WTC11 (cell line): ENCODE data around the gene ZBTB34. TPM values are rescaled to one million over a fixed set of nuclear protein-coding genes. Genes with fewer than 3 reads are reported as not detected.

Experiments used
- ATAC-seq: fragments of 200-7000 bp; cut with Tn5 transposase; 2 replicates; pipeline ENCODE4 v1.10.0; 2021; ENCODE audit warnings: mild to moderate bottlenecking, moderate library complexity
- CTCF ChIA-PET: fragments of 300-600 bp; sonication (Branson Sonifier 250); formaldehyde crosslinking; loops from one replicate; lab custom pipeline; 2021; ENCODE audit warnings: antibody characterized with exemption; lab: Charles Lee
- POLR2A ChIA-PET: fragments of 350-600 bp; sonication (Branson Sonifier 250); formaldehyde crosslinking; loops from one replicate; lab custom pipeline; 2021; ENCODE audit warnings: antibody characterized with exemption; lab: Charles Lee
- DNase-seq: peaks from one replicate; pipeline ENCODE4 v3.0.0; 2021; ENCODE audit warnings: low spot score
- H3K27ac Mint-ChIP-seq: 2 replicates; pipeline ENCODE4 v1.8.0; 2021; ENCODE audit warnings: mixed read lengths
- H3K27me3 Mint-ChIP-seq: 2 replicates; pipeline ENCODE4 v1.8.0; 2021; ENCODE audit warnings: low read depth, mild to moderate bottlenecking, moderate library complexity, mixed read lengths
- H3K36me3 Mint-ChIP-seq: 2 replicates; pipeline ENCODE4 v1.8.0; 2021; ENCODE audit warnings: mixed read lengths
- H3K4me1 Mint-ChIP-seq: 2 replicates; pipeline ENCODE4 v1.8.0; 2022; ENCODE audit warnings: mixed read lengths
- H3K4me3 Mint-ChIP-seq: 2 replicates; pipeline ENCODE4 v1.8.0; 2021; ENCODE audit warnings: mild to moderate bottlenecking, moderate library complexity, mixed read lengths
- H3K9me3 Mint-ChIP-seq: 2 replicates; pipeline ENCODE4 v1.8.0; 2021; ENCODE audit warnings: mixed read lengths
- CDX4 ChIP-seq: fragments of 250-450 bp; sonication (Bioruptor Pico); IDR thresholded peaks from 2 replicates; pipeline ENCODE4 v1.9.0; 2021; ENCODE audit warnings: moderate library complexity, mild to moderate bottlenecking, inconsistent platforms, borderline replicate concordance
- ELF4 ChIP-seq: sonication (generic); formaldehyde crosslinking; IDR thresholded peaks from 2 replicates; pipeline ENCODE4 v1.8.1; 2022; ENCODE audit warnings: low read depth, mild to moderate bottlenecking, moderate library complexity, missing genetic modification reagents
- EMX1 ChIP-seq: fragments of 250-450 bp; sonication (Bioruptor Pico); IDR thresholded peaks from 2 replicates; pipeline ENCODE4 v1.8.0; 2021; ENCODE audit warnings: mild to moderate bottlenecking
- FOXP1 ChIP-seq: sonication (generic); formaldehyde crosslinking; IDR thresholded peaks from 2 replicates; pipeline ENCODE4 v1.8.0; 2022; ENCODE audit warnings: missing genetic modification reagents, mild to moderate bottlenecking, moderate library complexity, borderline replicate concordance
- GABPB1 ChIP-seq: sonication (generic); formaldehyde crosslinking; IDR thresholded peaks from 2 replicates; pipeline ENCODE4 v1.8.1; 2023; ENCODE audit warnings: mild to moderate bottlenecking, missing genetic modification reagents
- GRHL2 ChIP-seq: fragments of 250-450 bp; sonication (Bioruptor Pico); IDR thresholded peaks from 2 replicates; pipeline ENCODE4 v1.8.0; 2022; ENCODE audit warnings: mild to moderate bottlenecking, moderate library complexity; ENCODE audit not compliant: insufficient replicate concordance, severe bottlenecking
- JUN ChIP-seq: sonication (generic); formaldehyde crosslinking; IDR thresholded peaks from 2 replicates; pipeline ENCODE4 v1.8.0; 2023; ENCODE audit warnings: mild to moderate bottlenecking, missing genetic modification reagents
- NFE2L1 ChIP-seq: sonication (generic); formaldehyde crosslinking; IDR thresholded peaks from 2 replicates; pipeline ENCODE4 v1.8.1; 2023; ENCODE audit warnings: missing genetic modification reagents
- NFYB ChIP-seq: sonication (generic); formaldehyde crosslinking; conservative IDR thresholded peaks from 2 replicates; pipeline ENCODE4 v1.8.0; 2022; ENCODE audit warnings: low read depth, missing genetic modification reagents
- NR2C2 ChIP-seq: sonication (generic); formaldehyde crosslinking; IDR thresholded peaks from 2 replicates; pipeline ENCODE4 v1.8.0; 2022; ENCODE audit warnings: mild to moderate bottlenecking, missing genetic modification reagents
- RELA ChIP-seq: sonication (generic); formaldehyde crosslinking; IDR thresholded peaks from 2 replicates; pipeline ENCODE4 v1.8.1; 2022; ENCODE audit warnings: missing genetic modification reagents, mild to moderate bottlenecking, borderline replicate concordance
- SOX15 ChIP-seq: fragments of 250-450 bp; sonication (Bioruptor Pico); IDR thresholded peaks from 2 replicates; pipeline ENCODE4 v1.9.0; 2021; ENCODE audit warnings: mild to moderate bottlenecking
- TEAD4 ChIP-seq: sonication (generic); formaldehyde crosslinking; IDR thresholded peaks from 2 replicates; pipeline ENCODE4 v1.8.0; 2022; ENCODE audit warnings: mild to moderate bottlenecking, missing genetic modification reagents
- USF1 ChIP-seq: sonication (generic); formaldehyde crosslinking; IDR thresholded peaks from 2 replicates; pipeline ENCODE4 v1.8.0; 2022; ENCODE audit warnings: mild to moderate bottlenecking, missing genetic modification reagents
- total RNA-seq: library from RNA; stranded (reverse); gene quantifications from 3 replicates; pipeline ENCODE4 v1.2.3, GENCODE V29; 2021

The ZBTB34 gene
- total RNA-seq, 1 experiment from 2014 or later, result 18.4 TPM

GRCh38 chr9:126876531-126876930, 16.1 kb downstream of the ZBTB34 start:
- Mint-ChIP-seq H3K27ac (0 out of 2 replicates have a peak overlapping the region, but pooled peaks have one; percentile 13), H3K36me3 (peaks cover 20% of the 10 kb centered on the region), H3K4me3 (no peak overlapping the region), H3K27me3 (no peaks in the 10 kb centered on the region), H3K4me1 (peaks cover 9% of the 10 kb centered on the region), H3K9me3 (no peaks in the 10 kb centered on the region)
- TF ChIP-seq NFYB (CRISPR knock-in tag), result no peak
- POLR2A ChIA-PET, result no interaction called here
- ATAC-seq, result no peak
- no peak for DNase-seq
- CTCF ChIA-PET, result no interaction called here

- POLR2A ChIA-PET, result no interaction called here
- 0 out of 2 replicates have a peak overlapping the region, but pooled peaks have one; percentile 13 for H3K27ac Mint-ChIP-seq
- no peaks in the 10 kb centered on the region for H3K27me3 Mint-ChIP-seq
- peaks cover 20% of the 10 kb centered on the region for H3K36me3 Mint-ChIP-seq
- H3K4me1 Mint-ChIP-seq, result peaks cover 12% of the 10 kb centered on the region
- DNase-seq (no peak), ATAC-seq (no peak)
- no peaks in the 10 kb centered on the region for H3K9me3 Mint-ChIP-seq
- no peak overlapping the region for H3K4me3 Mint-ChIP-seq
- CTCF ChIA-PET, result no interaction called here
- no peak for TF ChIP-seq SOX15 (CRISPR knock-in tag)
- no peak for TF ChIP-seq NFE2L1 (CRISPR knock-in tag)
- no peak for TF ChIP-seq ELF4 (CRISPR knock-in tag)
- no peak for TF ChIP-seq GRHL2 (CRISPR knock-in tag)
These were observed 17.0 kb downstream of the ZBTB34 start for GRCh38 chr9:126877418-126877817.

GRCh38 chr9:126879288-126879687, 18.8 kb downstream of the ZBTB34 start:
- no peaks in the 10 kb centered on the region for H3K9me3 Mint-ChIP-seq

GRCh38 chr9:126880226-126880946, 19.9 kb downstream of the ZBTB34 start:
- Mint-ChIP-seq H3K9me3 (no peaks in the 10 kb centered on the region), H3K27ac (no peak overlapping the region), H3K4me1 (peaks cover 20% of the 10 kb centered on the region), H3K27me3 (no peaks in the 10 kb centered on the region), H3K36me3 (peaks cover 20% of the 10 kb centered on the region), H3K4me3 (no peak overlapping the region)
- DNase-seq (no peak), ATAC-seq (no peak)
- POLR2A ChIA-PET, result no interaction called here
- TF ChIP-seq GABPB1 (CRISPR knock-in tag) (no peak), USF1 (no peak)
- CTCF ChIA-PET, result no interaction called here

More at GRCh38 chr9:126879288-126879687, 18.8 kb downstream of the ZBTB34 start:
- Mint-ChIP-seq H3K27ac (no peak overlapping the region), H3K36me3 (peaks cover 20% of the 10 kb centered on the region), H3K27me3 (no peaks in the 10 kb centered on the region), H3K4me3 (no peak overlapping the region), H3K4me1 (peaks cover 21% of the 10 kb centered on the region)
- ChIA-PET CTCF (no interaction called here), POLR2A (no interaction called here)
- TF ChIP-seq FOXP1 (no peak), EMX1 (CRISPR knock-in tag) (no peak), SOX15 (CRISPR knock-in tag) (no peak), NR2C2 (CRISPR knock-in tag) (no peak), JUN (no peak), CDX4 (CRISPR knock-in tag) (no peak), TEAD4 (CRISPR knock-in tag) (no peak)
- ATAC-seq (no peak), DNase-seq (no peak)

- no peak overlapping the region for H3K27ac Mint-ChIP-seq
- DNase-seq (no peak), ATAC-seq (no peak)
- peaks cover 20% of the 10 kb centered on the region for H3K4me1 Mint-ChIP-seq
- ChIA-PET POLR2A (no interaction called here), CTCF (no interaction called here)
- H3K4me3 Mint-ChIP-seq, result no peak overlapping the region
- no peaks in the 10 kb centered on the region for H3K9me3 Mint-ChIP-seq
- peaks cover 20% of the 10 kb centered on the region for H3K36me3 Mint-ChIP-seq
- no peak for TF ChIP-seq EMX1 (CRISPR knock-in tag)
- no peak for TF ChIP-seq RELA (CRISPR knock-in tag)
- TF ChIP-seq, all 79 proteins: peak for 0
- H3K27me3 Mint-ChIP-seq, result no peaks in the 10 kb centered on the region
These were observed 20.5 kb downstream of the ZBTB34 start for GRCh38 chr9:126880947-126881332.
